OCI-LY7 (cell line): ENCODE data around the gene PCNX2. TPM values are rescaled to one million over a fixed set of nuclear protein-coding genes. Genes with fewer than 3 reads are reported as not detected.

Experiments used
- BruUV-seq: library from RNA; stranded (reverse); fragments of 400-500 nt; replicated peaks from 2 replicates; lab custom pipeline; 2021; lab: Mats Ljungman, UMichigan
- CTCF ChIA-PET: fragments of 300-600 bp; sonication (Branson Sonifier 250); formaldehyde crosslinking; loops from one replicate; lab custom pipeline; 2022; ENCODE audit warnings: antibody characterized with exemption; ENCODE audit not compliant: unreplicated experiment; lab: Charles Lee
- POLR2A ChIA-PET: fragments of 300-600 bp; sonication (Branson Sonifier 250); formaldehyde crosslinking; loops from one replicate; lab custom pipeline; 2022; ENCODE audit warnings: antibody characterized with exemption; lab: Charles Lee
- DNase-seq: peaks from one replicate; pipeline ENCODE4 v3.0.0-alpha.2; 2015; ENCODE audit warnings: low spot score
- H2AFZ ChIP-seq: fragments of 200-600 bp; sonication (generic), shearing (Covaris generic); 2 replicates; pipeline ENCODE4 v1.6.1; 2014; ENCODE audit warnings: mild to moderate bottlenecking, antibody characterized with exemption, low read length, moderate library complexity
- H3K27ac ChIP-seq: fragments of 200-600 bp; sonication (generic); 2 replicates; pipeline ENCODE4 v1.5.1; 2014; ENCODE audit warnings: mixed run types, low read depth, mild to moderate bottlenecking, moderate library complexity, low read length, inconsistent platforms; ENCODE audit not compliant: poor library complexity, severe bottlenecking
- H3K36me3 ChIP-seq: fragments of 200-600 bp; sonication (generic); 2 replicates; pipeline ENCODE4 v1.6.1; 2014; ENCODE audit warnings: mild to moderate bottlenecking, antibody characterized with exemption, low read length, moderate library complexity, mixed read lengths; ENCODE audit not compliant: insufficient read depth
- H3K4me1 ChIP-seq: fragments of 200-600 bp; sonication (generic); 2 replicates; pipeline ENCODE4 v1.5.1; 2014; ENCODE audit warnings: mild to moderate bottlenecking, low read length; ENCODE audit not compliant: insufficient read depth, poor library complexity, severe bottlenecking
- H3K4me2 ChIP-seq: fragments of 200-600 bp; sonication (generic); 2 replicates; pipeline ENCODE4 v1.6.1; 2014; ENCODE audit warnings: mild to moderate bottlenecking, low read length
- H3K4me3 ChIP-seq: fragments of 200-600 bp; sonication (generic); 2 replicates; pipeline ENCODE4 v1.5.1; 2014; ENCODE audit warnings: mild to moderate bottlenecking, low read depth, low read length; ENCODE audit not compliant: poor library complexity, severe bottlenecking
- H3K79me2 ChIP-seq: fragments of 200-600 bp; sonication (generic); 2 replicates; pipeline ENCODE4 v1.6.1; 2016; ENCODE audit warnings: low read depth, mild to moderate bottlenecking, low read length, moderate library complexity, mixed read lengths; ENCODE audit not compliant: insufficient read depth
- H3K9me2 ChIP-seq: fragments of 200-600 bp; sonication (generic); 2 replicates; pipeline ENCODE4 v1.6.1; 2016; ENCODE audit warnings: mild to moderate bottlenecking, low read length, mixed read lengths; ENCODE audit not compliant: insufficient read depth
- H3K9me3 ChIP-seq: fragments of 200-600 bp; sonication (generic); 2 replicates; pipeline ENCODE4 v1.6.1; 2014; ENCODE audit warnings: mild to moderate bottlenecking, mixed run types, low read length, mixed read lengths
- H4K20me1 ChIP-seq: fragments of 200-600 bp; sonication (generic); 2 replicates; pipeline ENCODE4 v1.6.1; 2014; ENCODE audit warnings: mild to moderate bottlenecking, antibody characterized with exemption, low read length, moderate library complexity, mixed read lengths; ENCODE audit not compliant: insufficient read depth
- EZH2phosphoT487 ChIP-seq: fragments of 200-600 bp; sonication (generic); IDR thresholded peaks from 2 replicates; pipeline ENCODE4 v1.6.1; 2018; ENCODE audit warnings: low read depth, borderline replicate concordance, mild to moderate bottlenecking, mixed run types, antibody characterized with exemption, low read length, moderate library complexity, mixed read lengths
- intact Hi-C: fragments of 100-400 bp; cut with micrococcal nuclease; formaldehyde crosslinking; loops from one replicate; pipeline ENCODE4 v1.10.0; 2022; ENCODE audit not compliant: unreplicated experiment
- total RNA-seq, 2 experiments: library from RNA; depleted of rRNA in 1 of 2; stranded (reverse); fragments of >200 nt in 1 of 2; shearing (Covaris generic) in 1 of 2; gene quantifications; 2 replicates each; pipeline ENCODE4 v1.2.3, GENCODE V29; 2014 to 2022
- TF ChIP-seq, protein P1 (sequence below): fragments of 200-600 bp; sonication (generic); conservative IDR thresholded peaks from 2 replicates; pipeline ENCODE4 v1.5.1; 2014; ENCODE audit warnings: mild to moderate bottlenecking, antibody characterized with exemption, low read length, moderate library complexity, mixed read lengths

PCNX2 gene
- total RNA-seq, 2 experiments from 2014 or later: 17.1 to 26.9 TPM

GRCh38 chr1:233255145-233255544 is 40.4 kb downstream of the PCNX2 start:
- intact Hi-C loops: no loop called here
- Histone ChIP-seq H3K4me2 (no peak overlapping the region), H2AFZ (no peak overlapping the region), H3K9me2 (no peaks in the 10 kb centered on the region), H3K79me2 (no peaks in the 10 kb centered on the region), H3K27ac (no peak overlapping the region), H3K4me3 (no peak overlapping the region), H3K36me3 (peaks cover 50% of the 10 kb centered on the region), H3K4me1 (no peaks in the 10 kb centered on the region), H3K9me3 (no peaks in the 10 kb centered on the region), H4K20me1 (no peaks in the 10 kb centered on the region)
- CTCF ChIA-PET: no interaction called here
- TF ChIP-seq EZH2phosphoT487: no peak
- TF ChIP-seq, protein P1, sequence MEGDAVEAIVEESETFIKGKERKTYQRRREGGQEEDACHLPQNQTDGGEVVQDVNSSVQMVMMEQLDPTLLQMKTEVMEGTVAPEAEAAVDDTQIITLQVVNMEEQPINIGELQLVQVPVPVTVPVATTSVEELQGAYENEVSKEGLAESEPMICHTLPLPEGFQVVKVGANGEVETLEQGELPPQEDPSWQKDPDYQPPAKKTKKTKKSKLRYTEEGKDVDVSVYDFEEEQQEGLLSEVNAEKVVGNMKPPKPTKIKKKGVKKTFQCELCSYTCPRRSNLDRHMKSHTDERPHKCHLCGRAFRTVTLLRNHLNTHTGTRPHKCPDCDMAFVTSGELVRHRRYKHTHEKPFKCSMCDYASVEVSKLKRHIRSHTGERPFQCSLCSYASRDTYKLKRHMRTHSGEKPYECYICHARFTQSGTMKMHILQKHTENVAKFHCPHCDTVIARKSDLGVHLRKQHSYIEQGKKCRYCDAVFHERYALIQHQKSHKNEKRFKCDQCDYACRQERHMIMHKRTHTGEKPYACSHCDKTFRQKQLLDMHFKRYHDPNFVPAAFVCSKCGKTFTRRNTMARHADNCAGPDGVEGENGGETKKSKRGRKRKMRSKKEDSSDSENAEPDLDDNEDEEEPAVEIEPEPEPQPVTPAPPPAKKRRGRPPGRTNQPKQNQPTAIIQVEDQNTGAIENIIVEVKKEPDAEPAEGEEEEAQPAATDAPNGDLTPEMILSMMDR: no peak
- POLR2A ChIA-PET: no interaction called here
- no TSS peak for BruUV-seq
- DNase-seq: no peak

GRCh38 chr1:233253832-233254331 is 41.6 kb downstream of the PCNX2 start:
- Histone ChIP-seq H3K79me2 (no peaks in the 10 kb centered on the region), H3K27ac (no peak overlapping the region), H3K4me2 (no peak overlapping the region), H3K36me3 (peaks cover 53% of the 10 kb centered on the region), H2AFZ (no peak overlapping the region), H4K20me1 (no peaks in the 10 kb centered on the region), H3K9me3 (no peaks in the 10 kb centered on the region), H3K9me2 (no peaks in the 10 kb centered on the region), H3K4me1 (no peaks in the 10 kb centered on the region), H3K4me3 (no peak overlapping the region)
- POLR2A ChIA-PET: no interaction called here
- no peak for TF ChIP-seq EZH2phosphoT487
- TF ChIP-seq, protein P1: no peak
- intact Hi-C loops: no loop called here
- no TSS peak for BruUV-seq
- CTCF ChIA-PET: no interaction called here
- no peak for DNase-seq

- CTCF ChIA-PET: no interaction called here
- POLR2A ChIA-PET: interaction anchor here (0.5 kb wide), 1 partner anchor 36 kb away, joined by 3 read pairs; no protein-coding TSS in a partner anchor
- Histone ChIP-seq H3K27ac (no peak overlapping the region), H3K4me2 (no peak overlapping the region), H3K4me3 (no peak overlapping the region), H3K36me3 (peaks cover 50% of the 10 kb centered on the region), H3K9me3 (no peaks in the 10 kb centered on the region), H2AFZ (no peak overlapping the region), H3K9me2 (no peaks in the 10 kb centered on the region), H3K4me1 (no peaks in the 10 kb centered on the region), H4K20me1 (no peaks in the 10 kb centered on the region), H3K79me2 (no peaks in the 10 kb centered on the region)
- intact Hi-C loops: no loop called here
- no TSS peak for BruUV-seq
- DNase-seq: no peak
- no peak for TF ChIP-seq EZH2phosphoT487
Observed at GRCh38 chr1:233253231-233253831, 42.2 kb downstream of the PCNX2 start.
